H7 (cell line): ENCODE results near the gene TSPYL2. TPM values are rescaled to one million over a fixed set of nuclear protein-coding genes. Genes with fewer than 3 reads are reported as not detected.

Experiments
- DNase-seq: peaks from one replicate; pipeline ENCODE4 v3.0.0; 2012
- H3K27me3 ChIP-seq: 2 replicates; pipeline ENCODE4 v1.6.0; 2011; ENCODE audit warnings: mild to moderate bottlenecking, low read length; ENCODE audit not compliant: control insufficient read depth, insufficient read depth
- H3K36me3 ChIP-seq: replicated peaks from 2 replicates; pipeline ENCODE4 v1.5.1; 2011; ENCODE audit warnings: low read length; ENCODE audit not compliant: control insufficient read depth, insufficient read depth
- H3K4me3 ChIP-seq: 2 replicates; pipeline ENCODE4 v1.5.1; 2011; ENCODE audit warnings: low read depth, mild to moderate bottlenecking, control low read depth, low read length, moderate library complexity; ENCODE audit not compliant: insufficient read depth
- total RNA-seq: library from RNA; depleted of rRNA; stranded (reverse); fragments of >200 nt; shearing (Covaris generic); gene quantifications from 2 replicates; pipeline ENCODE4 v1.2.3, GENCODE V29; 2014; rRNA removed

TSPYL2 gene
- 7.6 and 11.2 TPM in 2 replicates for total RNA-seq

DNA sequence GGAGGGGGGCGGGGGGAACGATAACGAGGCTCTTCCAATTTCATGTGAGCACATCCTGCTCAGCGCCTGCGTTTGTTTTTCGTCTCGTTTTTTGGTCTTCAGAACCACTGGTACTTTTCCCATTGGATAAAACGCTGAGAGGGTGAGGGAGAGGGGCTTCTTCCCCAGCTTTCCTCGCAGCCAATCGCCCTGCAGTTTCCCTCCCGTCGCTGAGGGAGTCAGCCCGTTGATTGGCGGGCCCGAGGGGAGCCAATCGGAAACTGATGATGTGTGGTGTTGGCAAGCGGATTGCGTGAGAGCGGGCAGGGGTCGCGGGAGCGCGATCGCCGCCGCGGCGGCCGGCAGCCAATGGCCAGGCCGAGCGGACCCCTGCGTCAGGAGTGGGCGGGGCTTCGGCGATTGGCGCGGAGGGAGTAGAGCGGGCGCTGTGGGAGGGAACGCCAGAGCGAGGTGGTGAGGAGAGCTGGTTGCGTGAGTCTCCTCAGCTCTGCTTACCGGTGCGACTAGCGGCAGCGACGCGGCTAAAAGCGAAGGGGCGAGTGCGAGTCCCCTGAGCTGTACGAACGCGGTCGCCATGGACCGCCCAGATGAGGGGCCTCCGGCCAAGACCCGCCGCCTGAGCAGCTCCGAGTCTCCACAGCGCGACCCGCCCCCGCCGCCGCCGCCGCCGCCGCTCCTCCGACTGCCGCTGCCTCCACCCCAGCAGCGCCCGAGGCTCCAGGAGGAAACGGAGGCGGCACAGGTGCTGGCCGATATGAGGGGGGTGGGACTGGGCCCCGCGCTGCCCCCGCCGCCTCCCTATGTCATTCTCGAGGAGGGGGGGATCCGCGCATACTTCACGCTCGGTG is at the start of gene TSPYL2:
TSPYL2 (plus strand) TSS at position 443 of the 848 bp plus-strand sequence; CDS start at position 575, 132 bp downstream.
- Histone ChIP-seq H3K27me3 (peaks cover 1% of the 10 kb centered on the region), H3K4me3 (peak within 1 kb of the TSS; percentile 64), H3K36me3 (peaks cover 2% of the 10 kb centered on the region)
- peak; percentile 95 for DNase-seq

DNA sequence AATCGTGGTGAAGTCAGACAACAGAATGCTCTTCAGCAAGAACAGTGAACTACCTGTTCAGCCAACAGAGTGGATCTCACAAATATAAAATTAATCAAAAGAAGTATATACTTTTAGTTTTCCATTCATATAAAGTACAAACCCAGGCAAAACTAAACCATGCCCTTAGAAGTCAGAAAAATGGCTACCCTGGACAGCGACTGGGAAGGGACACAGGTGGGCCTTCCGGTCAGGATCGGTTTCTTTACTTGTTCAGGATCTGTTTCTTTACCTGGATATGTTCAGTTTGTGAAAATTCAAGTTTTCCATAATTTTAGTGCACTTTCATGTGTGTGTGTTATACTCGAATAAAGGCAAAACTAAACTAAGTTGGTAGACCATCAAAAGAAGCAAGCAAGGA is 46.0 kb upstream of the TSPYL2 start:
- DNase-seq = no peak

GRCh38 chrX:53039236-53039635 is 42.9 kb upstream of the TSPYL2 start:
- no peak for DNase-seq
- H3K36me3 ChIP-seq = no peaks in the 10 kb centered on the region
- no peaks in the 10 kb centered on the region for H3K27me3 ChIP-seq
- H3K4me3 ChIP-seq = no peak overlapping the region

More for the DNA sequence above, 46.0 kb upstream of the TSPYL2 start:
- Histone ChIP-seq H3K4me3 (no peak overlapping the region), H3K36me3 (no peaks in the 10 kb centered on the region), H3K27me3 (no peaks in the 10 kb centered on the region)

GRCh38 chrX:53044995-53045394 is 37.2 kb upstream of the TSPYL2 start:
- DNase-seq = no peak
- Histone ChIP-seq H3K4me3 (no peak overlapping the region), H3K36me3 (no peaks in the 10 kb centered on the region), H3K27me3 (no peaks in the 10 kb centered on the region)

DNA sequence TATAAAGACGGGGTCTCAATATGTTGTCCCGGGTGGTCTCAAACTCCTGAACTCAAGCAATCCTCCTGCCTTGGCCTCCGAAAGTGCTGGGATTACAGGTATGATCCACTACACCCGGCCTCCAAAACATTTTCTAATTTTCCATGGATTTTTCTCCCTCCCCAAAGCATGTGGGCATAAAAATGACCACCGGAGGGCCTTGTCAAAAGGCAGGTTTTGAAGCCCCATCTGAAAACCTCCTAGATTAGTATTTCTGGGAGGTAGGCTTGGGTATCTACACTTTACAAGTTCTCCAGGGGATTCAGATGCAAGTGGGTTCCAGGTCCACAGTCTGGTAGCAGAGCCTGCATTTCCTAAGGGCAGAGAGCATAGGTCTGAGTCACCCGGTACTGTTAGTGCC is 34.9 kb upstream of the TSPYL2 start:
- DNase-seq = no peak
- Histone ChIP-seq H3K36me3 (no peaks in the 10 kb centered on the region), H3K4me3 (no peak overlapping the region), H3K27me3 (no peaks in the 10 kb centered on the region)

- Histone ChIP-seq H3K36me3 (no peaks in the 10 kb centered on the region), H3K4me3 (peak within 1 kb of the TSS; percentile 55), H3K27me3 (no peaks in the 10 kb centered on the region)
- peak; percentile 78 for DNase-seq
These were observed 33.7 kb upstream of the TSPYL2 start, which contains the start of gene GPR173 for GRCh38 chrX:53048169-53049126. Gene GPR173, plus strand, starts transcription at chrX:53048789. Its CDS starts 27,833 bp downstream, at chrX:53076622.

GRCh38 chrX:53049127-53049517 is 33.0 kb upstream of the TSPYL2 start:
- DNase-seq = no peak
- Histone ChIP-seq H3K36me3 (no peaks in the 10 kb centered on the region), H3K4me3 (peak overlapping the region; percentile 55), H3K27me3 (no peaks in the 10 kb centered on the region)

DNA sequence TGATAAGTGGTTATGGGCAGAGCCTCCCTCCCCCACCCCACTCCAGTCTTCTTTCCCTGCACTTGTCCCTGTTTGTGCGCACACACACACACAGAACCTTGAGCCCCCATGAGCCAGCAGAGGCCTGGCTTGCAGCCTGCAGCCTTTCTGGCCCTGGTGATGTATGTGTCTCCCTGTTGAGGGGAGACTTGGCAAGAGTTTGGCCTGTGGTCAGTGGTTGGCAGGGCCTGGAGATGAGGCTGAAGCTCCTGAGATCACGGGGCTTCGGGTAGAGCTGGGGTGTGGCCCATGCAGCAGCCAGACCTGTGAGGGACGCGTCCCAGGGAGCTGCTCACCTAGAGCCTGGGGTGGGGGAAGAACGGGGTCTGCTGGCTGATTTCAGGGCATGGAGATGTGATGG is 31.3 kb upstream of the TSPYL2 start:
- Histone ChIP-seq H3K27me3 (no peaks in the 10 kb centered on the region), H3K4me3 (no peak overlapping the region), H3K36me3 (no peaks in the 10 kb centered on the region)
- no peak for DNase-seq

DNA sequence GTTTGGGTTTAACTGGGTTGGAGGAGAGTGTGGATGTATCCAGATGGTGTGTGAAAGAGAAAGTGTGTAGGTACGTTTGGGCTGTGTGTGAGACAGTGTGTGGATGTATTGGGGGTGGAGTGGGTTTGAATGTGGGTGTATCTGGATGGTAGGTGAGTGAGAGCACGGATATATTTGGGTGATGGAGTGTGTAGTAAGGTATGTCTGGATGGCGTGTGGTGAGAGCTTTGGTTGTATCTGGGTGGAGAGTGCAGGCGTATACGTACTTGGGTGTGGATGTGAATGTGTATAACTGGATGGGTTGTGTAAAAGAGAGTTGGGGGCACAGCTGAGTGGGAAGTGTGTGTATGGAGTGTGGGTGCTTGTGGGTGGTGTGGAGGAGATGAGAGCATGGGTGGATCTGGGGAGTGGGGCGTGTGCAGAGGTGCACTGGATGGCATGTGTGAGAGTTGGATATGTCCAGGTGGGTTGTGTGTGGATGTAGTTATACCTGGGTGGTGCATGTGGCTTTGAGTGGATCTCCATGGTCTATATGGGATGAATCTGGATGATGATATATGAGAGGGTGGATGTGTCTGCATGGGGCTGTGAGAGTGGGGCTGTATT is 26.8 kb upstream of the TSPYL2 start:
- no peaks in the 10 kb centered on the region for H3K36me3 ChIP-seq
- DNase-seq = no peak
- H3K4me3 ChIP-seq = no peak overlapping the region
- H3K27me3 ChIP-seq = no peaks in the 10 kb centered on the region

DNA sequence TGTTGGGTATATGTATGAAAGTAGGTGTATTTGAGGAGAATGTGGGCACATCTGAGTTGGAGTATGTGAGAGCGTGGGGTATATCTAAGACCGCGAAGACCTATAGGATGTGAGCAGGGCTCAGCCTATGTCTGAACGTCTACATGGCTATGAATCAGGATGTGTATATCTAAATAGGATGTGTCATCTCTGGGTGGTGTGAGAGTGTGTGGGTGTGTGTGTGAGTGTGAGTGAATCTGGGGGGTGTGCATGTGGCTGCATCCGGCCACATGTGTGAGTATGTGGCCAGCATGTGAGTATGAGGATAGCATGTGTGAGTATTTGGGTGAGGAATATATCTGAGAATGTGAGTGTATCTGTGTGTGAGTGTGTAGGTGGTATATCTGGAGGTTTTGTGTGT is 25.9 kb upstream of the TSPYL2 start:
- Histone ChIP-seq H3K4me3 (no peak overlapping the region), H3K36me3 (no peaks in the 10 kb centered on the region), H3K27me3 (no peaks in the 10 kb centered on the region)
- DNase-seq = no peak

- Histone ChIP-seq H3K27me3 (no peaks in the 10 kb centered on the region), H3K4me3 (no peak overlapping the region), H3K36me3 (no peaks in the 10 kb centered on the region)
- no peak for DNase-seq
These were observed 17.1 kb upstream of the TSPYL2 start for GRCh38 chrX:53065104-53065503.

GRCh38 chrX:53071064-53071463 is 11.1 kb upstream of the TSPYL2 start:
- Histone ChIP-seq H3K36me3 (no peaks in the 10 kb centered on the region), H3K4me3 (no peak overlapping the region), H3K27me3 (no peaks in the 10 kb centered on the region)
- no peak for DNase-seq

GRCh38 chrX:53071604-53072417 is 10.4 kb upstream of the TSPYL2 start:
- H3K27me3 ChIP-seq = no peaks in the 10 kb centered on the region
- DNase-seq = peak; percentile 58
- H3K4me3 ChIP-seq = peak overlapping the region; percentile 31
- no peaks in the 10 kb centered on the region for H3K36me3 ChIP-seq
